Measurements from ENCODE around the gene SLC1A5.

DNA sequence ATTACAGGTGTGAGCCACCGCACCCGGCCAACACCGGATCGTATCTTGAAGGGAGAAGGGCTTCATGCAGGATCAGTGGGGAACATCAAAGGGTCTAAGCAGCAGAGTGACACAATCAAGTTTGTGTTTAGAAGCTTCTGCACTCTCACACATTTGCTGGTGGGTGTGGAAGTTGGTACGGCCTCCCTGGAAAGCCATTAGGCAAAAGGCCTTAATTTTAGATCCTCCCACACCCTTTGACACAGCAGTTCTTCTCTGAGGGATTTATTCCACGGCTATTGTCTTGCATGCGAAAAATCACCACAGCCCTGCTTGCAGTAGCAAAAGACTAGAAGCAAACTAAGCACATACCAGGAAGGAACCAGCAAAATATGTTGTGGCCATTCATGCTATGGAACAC, 18.3 kb upstream of the SLC1A5 start:
- TF ChIP-seq EZH2 (IDR thresholded peaks at IDR 0.05; ENCODE audit: insufficient read depth, poor library complexity, severe bottlenecking), result no peak
- TF ChIP-seq EZH2phosphoT487 (IDR thresholded peaks at IDR 0.05; ENCODE audit: insufficient read depth, low read depth), result no peak

All from GM23248 (cell line).